Nucleus accumbens (tissue), 56 donors: ENCODE results near the gene ZBTB2.
"Not testable (repeated sequence)": the region's sequence is repeated elsewhere in the genome, so short reads cannot be mapped to it uniquely, and the experiment has no call there.

Experiments used
- DNase-seq, 56 donors: peaks; one replicate each; lab custom pipeline; 2025; lab: John Stamatoyannopoulos, UW

The ZBTB2 gene

DNA sequence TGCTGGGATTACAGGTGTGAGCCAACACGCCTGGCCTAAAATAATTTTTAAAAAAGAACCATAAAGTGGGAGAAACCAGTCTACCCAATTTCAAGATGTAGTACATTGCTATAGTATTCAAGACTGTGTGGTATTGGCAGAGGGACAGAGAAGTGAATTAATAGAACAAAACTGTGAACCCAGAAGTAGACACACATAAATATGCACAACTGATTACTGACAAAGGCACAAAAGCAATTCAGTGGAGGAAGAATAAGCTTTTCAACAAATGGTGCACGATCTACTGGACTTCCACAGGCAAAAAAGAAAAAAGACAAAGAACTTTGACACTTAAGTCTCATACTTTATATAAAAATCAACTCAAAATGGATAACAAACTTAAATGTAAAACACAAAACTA lies 15.5 kb downstream of the ZBTB2 start:
- no peak for DNase-seq

DNA sequence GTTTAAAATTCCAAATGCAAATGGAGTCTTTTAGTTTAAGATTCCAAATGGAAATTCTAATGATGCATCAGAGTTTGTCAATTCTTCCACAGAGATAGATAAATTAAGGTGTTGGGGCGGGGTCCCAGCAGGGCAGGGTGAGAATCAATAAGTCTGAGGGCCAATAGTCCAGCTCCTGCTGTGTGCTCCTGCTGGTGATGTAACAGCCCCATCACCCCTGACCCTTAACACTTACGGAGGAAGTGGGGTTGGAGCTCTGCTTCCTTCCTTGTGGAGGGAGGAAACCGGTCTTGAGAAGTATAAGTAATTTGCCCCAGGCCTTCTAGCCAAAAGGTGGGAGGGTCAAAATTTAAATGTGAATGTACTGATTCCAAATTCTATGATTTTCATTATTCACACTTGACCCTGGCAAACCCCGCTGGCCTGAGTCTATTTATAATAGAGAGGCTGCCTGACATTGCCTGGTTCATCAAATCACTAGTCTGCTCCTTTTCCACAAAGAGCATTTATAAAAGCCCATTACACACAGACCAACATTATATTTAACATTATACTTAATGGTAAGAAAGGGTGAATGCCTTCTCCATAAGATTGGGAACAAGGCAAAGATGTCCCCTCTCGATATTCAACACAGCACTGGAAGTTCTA lies 17.2 kb downstream of the ZBTB2 start:
- DNase-seq = no peak

GRCh38 chr6:151372164-151372563 lies 19.2 kb downstream of the ZBTB2 start:
- DNase-seq = no peak

DNA sequence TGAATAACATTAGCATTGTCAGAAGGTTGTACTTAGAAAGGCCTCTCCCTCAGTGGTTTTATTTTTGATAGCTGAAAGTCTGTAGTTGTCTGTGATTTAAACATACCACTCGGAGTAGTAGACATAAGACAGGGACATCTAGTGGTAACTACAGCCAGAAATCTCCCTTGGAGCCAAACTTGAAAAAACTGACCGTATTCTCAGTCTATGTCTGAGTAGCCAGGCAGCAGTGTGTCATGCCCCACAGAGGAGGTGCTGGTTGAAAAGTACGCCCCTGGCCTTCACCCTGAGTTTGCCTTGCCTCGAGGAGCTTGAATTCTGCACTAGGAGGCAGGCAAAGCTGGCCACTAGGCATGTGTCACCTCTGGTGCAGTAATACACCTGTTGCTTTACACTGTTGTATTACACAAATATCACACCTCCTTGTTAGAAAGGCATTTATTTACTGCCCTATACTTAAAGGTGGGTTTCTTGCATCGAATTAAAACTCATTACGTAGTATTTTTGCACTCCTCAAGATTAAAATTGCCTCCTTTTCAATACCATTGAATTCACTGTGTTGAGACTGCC lies 20.8 kb downstream of the ZBTB2 start:
- DNase-seq = no peak

- DNase-seq = no peak
Observed at GRCh38 chr6:151365233-151365632, 26.1 kb downstream of the ZBTB2 start.

- no peak for DNase-seq
Observed at GRCh38 chr6:151359486-151359885, 31.9 kb downstream of the ZBTB2 start.

DNA sequence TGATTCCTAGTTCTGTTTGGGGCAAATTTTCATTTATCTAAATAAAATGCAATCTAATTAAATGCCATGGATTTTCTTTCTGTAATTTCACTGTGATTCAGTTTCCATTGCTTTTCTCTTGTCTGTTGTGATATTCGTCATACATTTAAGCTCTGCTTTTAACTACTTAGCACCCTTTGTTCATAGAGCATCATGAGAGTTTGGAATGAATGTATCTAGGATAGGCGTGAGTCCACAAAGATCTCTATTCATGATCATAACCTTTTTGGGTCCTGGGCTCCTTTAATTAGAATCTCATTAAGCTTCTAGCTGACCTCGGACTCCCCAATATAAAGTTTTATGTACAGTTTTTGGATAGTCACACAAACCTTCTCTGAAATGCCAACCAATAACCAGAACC lies 32.9 kb downstream of the ZBTB2 start:
- DNase-seq = no peak

DNA sequence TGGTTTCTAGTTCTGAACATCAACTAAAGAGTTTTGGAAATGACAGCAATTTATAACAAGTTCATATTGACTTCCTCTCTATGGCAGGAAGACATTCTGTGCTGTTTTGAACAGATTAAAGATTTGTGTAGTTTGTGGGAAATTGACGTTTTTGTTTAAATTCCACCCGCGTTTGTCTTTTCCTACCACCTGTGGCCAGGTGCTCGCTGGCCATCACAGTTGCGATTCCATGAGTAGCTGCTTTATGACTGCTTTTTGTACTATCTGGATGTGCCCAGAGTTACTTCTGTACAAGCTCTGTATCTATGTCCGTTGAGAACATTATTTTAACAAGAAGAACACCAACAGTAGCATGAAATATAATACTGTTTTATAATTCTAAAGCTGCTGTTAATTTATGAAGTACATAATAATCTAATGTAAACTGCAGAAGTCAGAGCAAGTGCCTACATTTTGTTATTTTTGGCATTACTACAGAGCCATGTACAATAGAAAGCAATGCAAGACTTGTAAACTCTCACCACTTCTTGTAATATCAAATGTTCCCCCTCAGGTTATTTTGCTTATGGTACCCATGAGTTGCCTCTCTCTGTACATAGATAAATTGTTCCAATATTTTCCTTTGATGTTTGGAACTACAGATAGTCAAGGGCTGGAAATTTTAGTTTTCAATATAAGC lies 33.5 kb downstream of the ZBTB2 start:
- DNase-seq = no peak

GRCh38 chr6:151356983-151357382 lies 34.4 kb downstream of the ZBTB2 start:
- DNase-seq = not testable (repeated sequence)

GRCh38 chr6:151353795-151354194 lies 37.6 kb downstream of the ZBTB2 start:
- DNase-seq = no peak

DNA sequence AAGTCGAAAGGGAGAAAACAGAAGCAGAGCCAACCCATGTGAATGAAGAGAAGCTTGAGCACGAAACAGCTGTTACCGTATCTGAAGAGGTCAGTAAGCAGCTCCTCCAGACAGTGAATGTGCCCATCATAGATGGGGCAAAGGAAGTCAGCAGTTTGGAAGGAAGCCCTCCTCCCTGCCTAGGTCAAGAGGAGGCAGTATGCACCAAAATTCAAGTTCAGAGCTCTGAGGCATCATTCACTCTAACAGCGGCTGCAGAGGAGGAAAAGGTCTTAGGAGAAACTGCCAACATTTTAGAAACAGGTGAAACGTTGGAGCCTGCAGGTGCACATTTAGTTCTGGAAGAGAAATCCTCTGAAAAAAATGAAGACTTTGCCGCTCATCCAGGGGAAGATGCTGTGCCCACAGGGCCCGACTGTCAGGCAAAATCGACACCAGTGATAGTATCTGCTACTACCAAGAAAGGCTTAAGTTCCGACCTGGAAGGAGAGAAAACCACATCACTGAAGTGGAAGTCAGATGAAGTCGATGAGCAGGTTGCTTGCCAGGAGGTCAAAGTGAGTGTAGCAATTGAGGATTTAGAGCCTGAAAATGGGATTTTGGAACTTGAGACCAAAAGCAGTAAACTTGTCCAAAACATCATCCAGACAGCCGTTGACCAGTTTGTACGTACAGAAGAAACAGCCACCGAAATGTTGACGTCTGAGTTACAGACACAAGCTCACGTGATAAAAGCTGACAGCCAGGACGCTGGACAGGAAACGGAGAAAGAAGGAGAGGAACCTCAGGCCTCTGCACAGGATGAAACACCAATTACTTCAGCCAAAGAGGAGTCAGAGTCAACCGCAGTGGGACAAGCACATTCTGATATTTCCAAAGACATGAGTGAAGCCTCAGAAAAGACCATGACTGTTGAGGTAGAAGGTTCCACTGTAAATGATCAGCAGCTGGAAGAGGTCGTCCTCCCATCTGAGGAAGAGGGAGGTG lies 38.7 kb downstream of the ZBTB2 start:
- DNase-seq = no peak

- no peak for DNase-seq
Observed at GRCh38 chr6:151351731-151352130, 39.6 kb downstream of the ZBTB2 start.

DNA sequence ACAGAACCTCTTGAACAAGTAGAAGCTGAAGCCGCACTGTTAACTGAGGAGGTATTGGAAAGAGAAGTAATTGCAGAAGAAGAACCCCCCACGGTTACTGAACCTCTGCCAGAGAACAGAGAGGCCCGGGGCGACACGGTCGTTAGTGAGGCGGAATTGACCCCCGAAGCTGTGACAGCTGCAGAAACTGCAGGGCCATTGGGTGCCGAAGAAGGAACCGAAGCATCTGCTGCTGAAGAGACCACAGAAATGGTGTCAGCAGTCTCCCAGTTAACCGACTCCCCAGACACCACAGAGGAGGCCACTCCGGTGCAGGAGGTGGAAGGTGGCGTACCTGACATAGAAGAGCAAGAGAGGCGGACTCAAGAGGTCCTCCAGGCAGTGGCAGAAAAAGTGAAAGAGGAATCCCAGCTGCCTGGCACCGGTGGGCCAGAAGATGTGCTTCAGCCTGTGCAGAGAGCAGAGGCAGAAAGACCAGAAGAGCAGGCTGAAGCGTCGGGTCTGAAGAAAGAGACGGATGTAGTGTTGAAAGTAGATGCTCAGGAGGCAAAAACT lies 40.1 kb downstream of the ZBTB2 start:
- DNase-seq = no peak

GRCh38 chr6:151350442-151351145 lies 40.8 kb downstream of the ZBTB2 start:
- DNase-seq = no peak

DNA sequence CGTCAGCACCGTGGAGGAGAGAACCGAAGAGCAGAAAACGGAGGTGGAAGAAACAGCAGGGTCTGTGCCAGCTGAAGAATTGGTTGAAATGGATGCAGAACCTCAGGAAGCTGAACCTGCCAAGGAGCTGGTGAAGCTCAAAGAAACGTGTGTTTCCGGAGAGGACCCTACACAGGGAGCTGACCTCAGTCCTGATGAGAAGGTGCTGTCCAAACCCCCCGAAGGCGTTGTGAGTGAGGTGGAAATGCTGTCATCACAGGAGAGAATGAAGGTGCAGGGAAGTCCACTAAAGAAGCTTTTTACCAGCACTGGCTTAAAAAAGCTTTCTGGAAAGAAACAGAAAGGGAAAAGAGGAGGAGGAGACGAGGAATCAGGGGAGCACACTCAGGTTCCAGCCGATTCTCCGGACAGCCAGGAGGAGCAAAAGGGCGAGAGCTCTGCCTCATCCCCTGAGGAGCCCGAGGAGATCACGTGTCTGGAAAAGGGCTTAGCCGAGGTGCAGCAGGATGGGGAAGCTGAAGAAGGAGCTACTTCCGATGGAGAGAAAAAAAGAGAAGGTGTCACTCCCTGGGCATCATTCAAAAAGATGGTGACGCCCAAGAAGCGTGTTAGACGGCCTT lies 41.6 kb downstream of the ZBTB2 start:
- DNase-seq = no peak

DNA sequence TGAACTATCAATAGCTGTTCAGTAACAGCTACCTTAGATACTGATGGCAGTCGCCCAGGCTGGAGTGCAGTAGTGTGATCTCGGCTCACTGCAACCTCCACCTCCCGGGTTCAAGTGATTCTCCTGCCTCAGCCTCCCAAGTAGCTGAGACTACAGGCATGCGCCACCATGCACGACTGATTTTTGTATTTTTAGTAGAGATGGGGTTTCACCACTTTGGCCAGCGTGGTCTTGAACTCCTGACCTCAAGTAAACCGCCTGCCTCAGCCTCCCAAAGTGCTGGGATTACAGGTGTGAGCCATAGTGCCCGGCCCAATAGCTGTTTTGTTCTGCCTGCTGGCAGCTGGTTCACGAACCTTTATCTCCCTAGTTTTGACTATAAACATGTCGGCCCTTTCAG lies 48.6 kb downstream of the ZBTB2 start:
- DNase-seq = not testable (repeated sequence)

- no peak for DNase-seq
Observed at GRCh38 chr6:151341476-151342195, 49.7 kb downstream of the ZBTB2 start.

- no peak for DNase-seq
Observed at GRCh38 chr6:151340219-151340978, 51.0 kb downstream of the ZBTB2 start.
